ENCODE data around the gene VIPR2.

VIPR2 gene

GRCh38 chr7:159040146-159040545, 104.5 kb downstream of the VIPR2 start:
- TF ChIP-seq FOXP2 (optimal IDR thresholded peaks at IDR 0.05; ENCODE audit: borderline replicate concordance, extremely low read depth, extremely low read length, insufficient read depth) (no peak), POLR2AphosphoS5 (IDR thresholded peaks at IDR 0.05; ENCODE audit: low read depth, low read length) (no peak), REST (IDR thresholded peaks at IDR 0.05; ENCODE audit: insufficient read depth in 1 of 2, low read depth in 2 of 2, low read length in 2 of 2) (no peak), SIN3A (IDR thresholded peaks at IDR 0.05; ENCODE audit: borderline replicate concordance, insufficient read depth, low read length) (no peak), TAF1 (IDR thresholded peaks at IDR 0.05; ENCODE audit: borderline replicate concordance, insufficient read depth, low read length) (no peak)

- no peak for TF ChIP-seq POLR2AphosphoS5 (IDR thresholded peaks at IDR 0.05; ENCODE audit: low read depth, low read length)
- no peak for TF ChIP-seq SIN3A (IDR thresholded peaks at IDR 0.05; ENCODE audit: borderline replicate concordance, insufficient read depth, low read length)
- no peak for TF ChIP-seq REST (IDR thresholded peaks at IDR 0.05; ENCODE audit: insufficient read depth in 1 of 2, low read depth in 2 of 2, low read length in 2 of 2)
- TF ChIP-seq FOXP2 (optimal IDR thresholded peaks at IDR 0.05; ENCODE audit: borderline replicate concordance, extremely low read depth, extremely low read length, insufficient read depth) = no peak
- TF ChIP-seq TAF1 (IDR thresholded peaks at IDR 0.05; ENCODE audit: borderline replicate concordance, insufficient read depth, low read length) = no peak
Measured at GRCh38 chr7:159039716-159040115, 105.0 kb downstream of the VIPR2 start.

- TF ChIP-seq SIN3A (IDR thresholded peaks at IDR 0.05; ENCODE audit: borderline replicate concordance, insufficient read depth, low read length) (no peak), TAF1 (IDR thresholded peaks at IDR 0.05; ENCODE audit: borderline replicate concordance, insufficient read depth, low read length) (no peak), POLR2AphosphoS5 (IDR thresholded peaks at IDR 0.05; ENCODE audit: low read depth, low read length) (no peak), REST (IDR thresholded peaks at IDR 0.05; ENCODE audit: insufficient read depth in 1 of 2, low read depth in 2 of 2, low read length in 2 of 2) (no peak), FOXP2 (optimal IDR thresholded peaks at IDR 0.05; ENCODE audit: borderline replicate concordance, extremely low read depth, extremely low read length, insufficient read depth) (no peak)
Measured at GRCh38 chr7:159038066-159038465, 106.6 kb downstream of the VIPR2 start.

GRCh38 chr7:159036916-159037605, 107.6 kb downstream of the VIPR2 start:
- TF ChIP-seq FOXP2 (optimal IDR thresholded peaks at IDR 0.05; ENCODE audit: borderline replicate concordance, extremely low read depth, extremely low read length, insufficient read depth) (no peak), SIN3A (IDR thresholded peaks at IDR 0.05; ENCODE audit: borderline replicate concordance, insufficient read depth, low read length) (no peak), POLR2AphosphoS5 (IDR thresholded peaks at IDR 0.05; ENCODE audit: low read depth, low read length) (no peak), TAF1 (IDR thresholded peaks at IDR 0.05; ENCODE audit: borderline replicate concordance, insufficient read depth, low read length) (no peak), REST (IDR thresholded peaks at IDR 0.05; ENCODE audit: insufficient read depth in 1 of 2, low read depth in 2 of 2, low read length in 2 of 2) (no peak)
